Measurements from ENCODE around the gene MPZL2. TPM values are rescaled to one million over a fixed set of nuclear protein-coding genes. Genes with fewer than 3 reads are reported as not detected.
A peak's percentile ranks its signal among the peaks of the same experiment; 100 is the strongest.

The MPZL2 gene
- total and polyA plus RNA-seq, 2 of the 13 experiments (the other 11 are each of a cell fraction or from before 2014, with no cell fraction given): 27.9 to 53.7 TPM

- no peak for TF ChIP-seq ZNF407 (CRISPR knock-in tag; IDR thresholded peaks at IDR 0.05; ENCODE audit: not compliant biosample characterization)
Measured at GRCh38 chr11:118214210-118214914, 49.7 kb downstream of the MPZL2 start (continued).

GRCh38 chr11:118213781-118214180 is 50.3 kb downstream of the MPZL2 start:
- BruUV-seq (replicated peaks): no TSS peak
- Histone ChIP-seq H3K4me3 (replicated peaks in 1 of 3; ENCODE audit: insufficient read depth in 1 of 3, low read depth in 2 of 3, low read length in 3 of 3) (no peak overlapping the region), H3K27me3 (ENCODE audit: control insufficient read depth in 1 of 2, insufficient read depth in 2 of 2, low read length in 2 of 2) (no peaks in the 10 kb centered on the region), H2AFZ (ENCODE audit: low read length) (no peak overlapping the region), H3K9ac (ENCODE audit: insufficient read depth, low read depth, low read length) (peak overlapping the region; percentile 59), H3K9me3 (ENCODE audit: low read length) (no peaks in the 10 kb centered on the region), H3K36me3 (replicated peaks in 1 of 2; ENCODE audit: control insufficient read depth in 1 of 2, insufficient read depth in 2 of 2, low read length in 2 of 2) (no peaks in the 10 kb centered on the region), H3K79me2 (ENCODE audit: insufficient read depth, low read length) (no peaks in the 10 kb centered on the region), H3K4me1 (ENCODE audit: insufficient read depth, low read length) (peaks cover 72% of the 10 kb centered on the region), H3K27ac (ENCODE audit: extremely low read length, insufficient read depth, low read length) (peak overlapping the region; percentile 95), H3K4me2 (ENCODE audit: low read depth, low read length) (peak overlapping the region; percentile 34), H4K20me1 (ENCODE audit: insufficient read depth, low read length) (no peaks in the 10 kb centered on the region)
- no peak for FAIRE-seq
- POLR2A ChIA-PET: interaction anchor here (1.1 to 4.1 kb wide), 4 partner anchors 11 to 38 kb away, joined by 3 to 49 read pairs (median 21); partner anchors contain the start of gene MPZL3
- intact Hi-C loops (cut with micrococcal nuclease; ENCODE audit: unreplicated experiment): no loop called here
- 71% methylated on average over 2 of the region's 2 CpGs for WGBS (ENCODE audit: low lambda C conversion rate)
- DNase-seq (ENCODE audit: low spot score): peak; percentile 51
- CTCF ChIA-PET (ENCODE audit: low intra/inter-chr PET ratio, low total read pairs): no interaction called here
- ATAC-seq: no peak
- in situ Hi-C loops (cut with HindIII; ENCODE audit: extremely low pct_ligation_motif_present, low pct_unique_long_range_greater_than_20kb): no loop called here
- TF ChIP-seq ZNF644 (CRISPR knock-in tag; IDR thresholded peaks at IDR 0.05; ENCODE audit: low read depth) (0 out of 2 replicates have a peak, but pooled peaks have one; percentile 30), ELF3 (CRISPR knock-in tag; IDR thresholded peaks at IDR 0.05) (peak; percentile 20; the same call in 1 of the 2 replicates), FOSL1 (CRISPR knock-in tag; IDR thresholded peaks at IDR 0.05; ENCODE audit: borderline replicate concordance) (peak; percentile 25; the same call in 1 of the 2 replicates), ZBTB33 (CRISPR knock-in tag; IDR thresholded peaks at IDR 0.05) (no peak), YEATS4 (CRISPR knock-in tag; IDR thresholded peaks at IDR 0.05; ENCODE audit: borderline replicate concordance) (peak; percentile 35; the same call in 1 of the 2 replicates), FOXA3 (CRISPR knock-in tag; IDR thresholded peaks at IDR 0.05) (peak; percentile 68), CREB1 (IDR thresholded peaks at IDR 0.05) (no peak), CREB1 (CRISPR knock-in tag; IDR thresholded peaks at IDR 0.05) (0 out of 2 replicates have a peak, but pooled peaks have one; percentile 13), MXI1 (IDR thresholded peaks at IDR 0.05; ENCODE audit: borderline replicate concordance, low read depth, low read length) (no peak; the same call in 2 of the 3 replicates), HOXA3 (CRISPR knock-in tag; IDR thresholded peaks at IDR 0.05) (peak; percentile 32; the same call in 1 of the 2 replicates), SIX1 (CRISPR knock-in tag; IDR thresholded peaks at IDR 0.05; ENCODE audit: borderline replicate concordance) (0 out of 2 replicates have a peak, but pooled peaks have one; percentile 19), YEATS2 (CRISPR knock-in tag; IDR thresholded peaks at IDR 0.05; ENCODE audit: borderline replicate concordance) (no peak)
